ENCODE results near the gene PER2. TPM values are rescaled to one million over a fixed set of nuclear protein-coding genes. Genes with fewer than 3 reads are reported as not detected.

The PER2 gene
- total and polyA plus RNA-seq, 10 of the 15 experiments (the other 5 are each of a cell fraction or from before 2014, with no cell fraction given) = 1.5 to 15.1 (median 4.6) TPM

DNA sequence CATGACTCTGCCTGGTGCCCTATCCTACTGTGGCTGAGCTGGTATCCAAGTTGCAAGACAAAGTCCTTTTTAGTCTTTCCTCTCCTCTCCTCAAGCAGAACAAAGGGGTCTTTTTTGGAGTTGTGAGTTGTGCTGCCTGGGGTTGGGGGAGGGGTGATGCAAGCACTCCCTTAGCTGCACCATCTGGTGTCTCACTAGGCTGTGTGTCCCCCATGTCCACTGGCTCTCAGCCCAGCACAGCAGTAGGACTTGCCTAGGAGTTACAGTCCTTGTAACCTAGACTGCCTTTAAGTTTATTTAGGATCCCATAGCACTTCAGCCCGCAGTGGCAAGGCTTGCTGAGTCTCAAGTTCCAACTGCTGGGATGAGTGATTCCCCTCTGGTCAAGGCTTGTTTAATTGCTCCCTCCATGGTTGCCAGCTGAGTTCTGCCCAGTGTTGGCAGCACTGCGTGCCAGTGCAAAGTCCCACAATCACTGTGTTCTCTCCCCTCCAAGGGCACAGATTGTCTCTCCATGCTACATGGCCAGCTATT is 71.7 kb downstream of the PER2 start:
- POLR2A ChIA-PET = no interaction called here

More for the DNA sequence above, 71.7 kb downstream of the PER2 start:
- in situ Hi-C loops (cut with MboI) (no loop called here), intact Hi-C loops (cut with micrococcal nuclease; ENCODE audit: unreplicated experiment) (no loop called here)
- Histone ChIP-seq H3K79me2 (ENCODE audit: control insufficient read depth, insufficient read depth, low read length) (no peaks in the 10 kb centered on the region), H3K9ac (ENCODE audit: control insufficient read depth, insufficient read depth, low read length) (no peak overlapping the region), H3K4me1 (ENCODE audit: control insufficient read depth, insufficient read depth, low read length) (no peaks in the 10 kb centered on the region), H3K27me3 (replicated peaks in 1 of 2; ENCODE audit: control insufficient read depth in 2 of 2, insufficient read depth in 2 of 2, low read length in 1 of 2) (0 out of 4 replicates have a peak, but pooled peaks cover 0 to 1% of the 10 kb centered on the region in 2 experiments), H2AFZ (ENCODE audit: control insufficient read depth, low read depth, low read length) (no peak overlapping the region), H3K36me3 (ENCODE audit: control insufficient read depth in 2 of 2, insufficient read depth in 2 of 2, low read length in 1 of 2) (no peaks in the 10 kb centered on the region), H3K27ac (ENCODE audit: control insufficient read depth, insufficient read depth) (no peak overlapping the region), H3K9me3 (replicated peaks; ENCODE audit: control insufficient read depth, insufficient read depth, low read length) (no peaks in the 10 kb centered on the region), H3K4me3 (no peak overlapping the region), H3K4me2 (ENCODE audit: control insufficient read depth, insufficient read depth) (no peak overlapping the region), H4K20me1 (ENCODE audit: control insufficient read depth, insufficient read depth) (no peaks in the 10 kb centered on the region)
- no peak for ATAC-seq
- ChIA-PET SMC1A (ENCODE audit: uncharacterized antibody, unreplicated experiment) (interaction anchor here (1.3 kb wide), 1 partner anchor 10 kb away, joined by 6 read pairs; no protein-coding TSS in a partner anchor), RAD21 (ENCODE audit: unreplicated experiment) (no interaction called here), CTCF (interaction anchor here (1.1 kb wide), 1 partner anchor 46 kb away, joined by 5 read pairs; no protein-coding TSS in a partner anchor)
- TF ChIP-seq, protein P1, sequence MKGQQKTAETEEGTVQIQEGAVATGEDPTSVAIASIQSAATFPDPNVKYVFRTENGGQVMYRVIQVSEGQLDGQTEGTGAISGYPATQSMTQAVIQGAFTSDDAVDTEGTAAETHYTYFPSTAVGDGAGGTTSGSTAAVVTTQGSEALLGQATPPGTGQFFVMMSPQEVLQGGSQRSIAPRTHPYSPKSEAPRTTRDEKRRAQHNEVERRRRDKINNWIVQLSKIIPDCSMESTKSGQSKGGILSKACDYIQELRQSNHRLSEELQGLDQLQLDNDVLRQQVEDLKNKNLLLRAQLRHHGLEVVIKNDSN (IDR thresholded peaks at IDR 0.05; ENCODE audit: borderline replicate concordance, extremely low read length, insufficient read depth, low read depth, low read length) = no peak
- TF ChIP-seq SMAD5 (IDR thresholded peaks at IDR 0.05; ENCODE audit: low read depth) (no peak), TCF7 (IDR thresholded peaks at IDR 0.05; ENCODE audit: borderline replicate concordance) (no peak), IRF4 (IDR thresholded peaks at IDR 0.05; ENCODE audit: low read depth, low read length) (no peak), RCOR1 (conservative IDR thresholded peaks at IDR 0.05; ENCODE audit: low read depth, low read length) (no peak), ZNF217 (IDR thresholded peaks at IDR 0.05) (no peak), TBL1XR1 (IDR thresholded peaks at IDR 0.05; ENCODE audit: low read depth, low read length) (no peak), RFX5 (IDR thresholded peaks at IDR 0.05; ENCODE audit: low read depth, low read length) (no peak), SUPT20H (IDR thresholded peaks at IDR 0.05; ENCODE audit: borderline replicate concordance, control insufficient read depth, low read depth, low read length) (no peak), PKNOX1 (IDR thresholded peaks at IDR 0.05) (no peak), NFYA (IDR thresholded peaks at IDR 0.05; ENCODE audit: borderline replicate concordance, low read depth, low read length) (no peak), ZSCAN29 (IDR thresholded peaks at IDR 0.05) (no peak), ZBED1 (IDR thresholded peaks at IDR 0.05; ENCODE audit: borderline replicate concordance) (no peak), SREBF2 (IDR thresholded peaks at IDR 0.05; ENCODE audit: low read length) (no peak), GABPA (IDR thresholded peaks at IDR 0.05; ENCODE audit: low read depth) (no peak), RB1 (IDR thresholded peaks at IDR 0.05; ENCODE audit: borderline replicate concordance) (no peak), POU2F2 (IDR thresholded peaks at IDR 0.05; ENCODE audit: borderline replicate concordance, low read depth, low read length) (no peak), SMC3 (IDR thresholded peaks at IDR 0.05; ENCODE audit: borderline replicate concordance, low read length) (no peak), MLLT1 (IDR thresholded peaks at IDR 0.05) (no peak)
- TF ChIP-seq, protein P2, sequence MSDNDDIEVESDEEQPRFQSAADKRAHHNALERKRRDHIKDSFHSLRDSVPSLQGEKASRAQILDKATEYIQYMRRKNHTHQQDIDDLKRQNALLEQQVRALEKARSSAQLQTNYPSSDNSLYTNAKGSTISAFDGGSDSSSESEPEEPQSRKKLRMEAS (IDR thresholded peaks at IDR 0.05; ENCODE audit: low read depth, low read length) = no peak
- DNase-seq (ENCODE audit: low read depth, low spot score) = no peak
- FAIRE-seq = no peak
- WGBS (ENCODE audit: insufficient coverage, insufficient replicate concordance, low lambda C conversion rate, missing lambda C conversion rate) = 63% methylated on average over 2 of the region's 2 CpGs
- no TSS peak for BruUV-seq (replicated peaks)

All from GM12878 (cell line).